NCI-H82 treated with DMSO at 0.1 percent for 48 hours (cell line): Measurements from ENCODE around the gene HACD1.

Experiments used
- DNase-seq: peaks from one replicate; lab custom pipeline; 2025; ENCODE audit not compliant: unreplicated experiment; lab: John Stamatoyannopoulos, UW

The HACD1 gene

GRCh38 chr10:17586821-17587234 is 30.3 kb downstream of the HACD1 start:
- no peak for DNase-seq

- no peak for DNase-seq
These were observed 32.2 kb downstream of the HACD1 start for GRCh38 chr10:17585016-17585415.

GRCh38 chr10:17580885-17581284 is 36.3 kb downstream of the HACD1 start:
- no peak for DNase-seq

GRCh38 chr10:17578603-17579002 is 38.6 kb downstream of the HACD1 start:
- no peak for DNase-seq

DNA sequence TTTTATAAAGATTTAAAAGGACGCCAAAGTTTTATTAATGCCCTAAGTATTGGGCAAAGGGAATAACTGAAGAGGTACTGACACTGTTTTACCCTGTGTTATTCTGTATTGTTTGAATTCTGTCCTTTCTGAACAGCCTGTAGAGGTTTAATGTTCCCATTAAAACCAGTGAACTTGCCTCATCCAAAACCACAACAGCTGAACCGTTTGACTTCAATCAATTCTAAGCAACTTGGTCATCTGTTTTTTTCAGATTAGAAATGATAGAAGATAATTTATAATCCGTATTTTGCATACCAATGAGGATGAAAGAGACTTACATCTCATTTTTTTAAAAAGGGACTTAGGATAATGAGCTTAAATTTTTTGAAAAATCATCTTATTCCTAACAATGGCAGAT is 40.4 kb downstream of the HACD1 start:
- DNase-seq, result no peak

- DNase-seq, result no peak
These were observed 52.3 kb downstream of the HACD1 start for GRCh38 chr10:17564911-17565310.

DNA sequence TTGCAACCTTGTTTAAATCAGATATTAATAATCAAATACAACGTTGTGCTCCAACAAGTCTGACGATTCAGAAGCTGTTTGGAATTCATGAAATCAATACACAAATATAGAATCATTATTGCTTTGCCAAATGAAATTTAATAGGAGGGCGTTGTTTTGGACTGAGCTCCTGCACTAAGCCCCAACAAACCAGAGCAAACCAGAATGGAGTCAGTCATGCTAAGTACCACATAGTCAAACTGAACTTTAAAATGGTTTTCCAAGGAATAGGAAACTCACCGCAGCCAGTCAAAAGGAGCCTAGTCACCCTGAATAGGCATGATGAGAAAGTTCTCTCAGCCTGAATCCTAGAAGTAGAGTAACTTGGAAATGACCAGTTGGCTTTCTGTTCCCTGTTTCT is 53.7 kb downstream of the HACD1 start:
- DNase-seq, result no peak

DNA sequence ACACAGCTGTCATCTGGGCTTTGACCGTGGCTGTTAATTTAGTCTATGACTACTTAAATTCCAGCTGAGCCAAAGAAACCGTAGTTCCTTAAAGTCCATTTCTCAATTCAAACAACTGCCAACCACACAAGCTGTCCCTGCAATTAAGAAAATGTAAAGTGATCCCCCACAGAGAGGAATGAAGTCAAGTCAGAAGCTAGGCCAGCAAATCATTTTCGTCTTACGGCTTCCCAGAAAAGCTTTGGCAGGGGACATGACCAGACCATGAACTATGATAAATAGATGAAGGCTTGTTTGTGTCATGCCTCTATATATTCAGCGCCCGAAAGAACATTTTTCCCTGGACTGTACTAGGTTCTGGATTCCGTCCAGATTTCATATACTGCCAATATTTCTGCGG is 54.6 kb downstream of the HACD1 start:
- no peak for DNase-seq

GRCh38 chr10:17561111-17561510 is 56.1 kb downstream of the HACD1 start:
- no peak for DNase-seq

- no peak for DNase-seq
These were observed 59.7 kb downstream of the HACD1 start for GRCh38 chr10:17557459-17557858.

- DNase-seq, result no peak
These were observed 68.4 kb downstream of the HACD1 start for GRCh38 chr10:17548770-17549169.

GRCh38 chr10:17548162-17548561 is 69.0 kb downstream of the HACD1 start:
- no peak for DNase-seq

GRCh38 chr10:17547060-17547459 is 70.1 kb downstream of the HACD1 start:
- no peak for DNase-seq

DNA sequence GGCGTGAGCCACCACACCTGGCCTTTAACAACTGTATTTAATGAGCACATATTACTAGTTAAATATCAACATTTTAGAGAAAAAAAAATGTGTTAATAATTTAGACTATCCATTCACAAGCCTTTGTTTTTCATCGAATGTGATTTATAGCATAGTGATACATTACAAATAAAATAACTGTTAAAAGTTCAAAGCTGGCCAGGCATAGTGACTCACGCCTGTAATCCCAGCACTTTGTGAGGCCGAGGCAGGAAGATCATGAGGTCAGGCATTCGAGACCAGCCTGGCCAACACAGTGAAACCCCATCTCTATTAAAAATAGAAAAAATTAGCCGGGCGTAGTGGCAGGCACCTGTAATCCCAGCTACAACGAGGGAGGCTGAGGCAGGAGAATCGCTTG is 72.7 kb downstream of the HACD1 start:
- DNase-seq, result no peak
